Adrenal gland (tissue), 12 donors: ENCODE results near the gene ATXN7L2. TPM values are rescaled to one million over a fixed set of nuclear protein-coding genes. Genes with fewer than 3 reads are reported as not detected.
A peak's percentile ranks its signal among the peaks of the same experiment; 100 is the strongest.

Experiments used
- DNase-seq, 7 donors: peaks; one replicate each; pipeline ENCODE4 v3.0.0-alpha.2; 2019 to 2020
- H3K27ac ChIP-seq, 5 donors: fragments of 200-600 bp; sonication (generic) in 4 of 5; 1 replicate in 3 of 5; 2 replicates in 2 of 5; pipeline versions ENCODE4 v1.5.1 to v1.8.0; 2016 to 2020; ENCODE audit warnings: mild to moderate bottlenecking in 1 of 5
- H3K27me3 ChIP-seq: fragments of 200-600 bp; 2 replicates; pipeline ENCODE4 v1.8.0; 2021
- H3K36me3 ChIP-seq, 2 donors: fragments of 200-600 bp; replicated peaks in 1 of 2; 1 replicate in 1 of 2; 2 replicates in 1 of 2; pipeline versions ENCODE4 v1.5.1 to v1.8.0; 2018 to 2022
- H3K4me1 ChIP-seq, 2 donors: fragments of 200-600 bp; replicated peaks in 1 of 2; 1 replicate in 1 of 2; 2 replicates in 1 of 2; pipeline versions ENCODE4 v1.5.1 to v1.8.0; 2018 to 2021
- H3K4me3 ChIP-seq, 4 donors: fragments of 200-600 bp; sonication (generic) in 3 of 4; one replicate each; pipeline ENCODE4 v1.5.1; 2016 to 2018
- H3K9me3 ChIP-seq, 3 donors: fragments of 200-600 bp; sonication (generic) in 1 of 3; replicated peaks in 1 of 3; 1 replicate in 2 of 3; 2 replicates in 1 of 3; pipeline versions ENCODE4 v1.5.1 to v1.8.0; 2016 to 2021
- CTCF ChIP-seq, 6 experiments: fragments of 450-650 bp in 4 of 6; fragments of 200-600 bp in 2 of 6; sonication (generic) in 1 of 6; IDR thresholded peaks; 1 replicate in 5 of 6; 2 replicates in 1 of 6; pipeline versions ENCODE4 v1.5.1 to v1.8.0; 2016 to 2021; ENCODE audit warnings: antibody characterized with exemption in 6 of 6, mild to moderate bottlenecking in 2 of 6, moderate library complexity in 1 of 6
- POLR2A ChIP-seq, 2 donors: fragments of 450-650 bp; IDR thresholded peaks; one replicate each; pipeline ENCODE4 v1.6.1; 2017; ENCODE audit warnings: antibody characterized with exemption in 2 of 2, mild to moderate bottlenecking in 2 of 2, moderate library complexity in 1 of 2
- WGBS, 4 donors: extraction: QIAGEN DNeasy Blood & Tissue Kit in 2 of 4; methylation state at CpG; one replicate each; pipeline versions ENCODE4 v1.1.5 to v1.1.7; 2013 to 2017; 5-methylcytosine and 5-hydroxymethylcytosine counted together
- intact Hi-C, 2 donors: fragments of 100-400 bp; cut with DNase I; formaldehyde crosslinking; loops; one replicate each; pipeline versions ENCODE4 v1.14.1 to v1.15.0; 2022 to 2023
- polyA plus RNA-seq, 3 donors: library from polyadenylated mRNA; stranded (reverse); fragments of 200-250 nt in 2 of 3; fragments of 350-450 nt in 1 of 3; fragmentation: Illumina TruSeq in 1 of 3; extraction: RNeasy Lipid Tissue Mini Kit (QIAGEN cat#74804) in 1 of 3; gene quantifications; one replicate each; pipeline ENCODE4 v1.2.3, GENCODE V29; 2013 to 2014
- total RNA-seq, 9 donors: library from RNA; depleted of rRNA in 4 of 9; stranded (reverse); fragments of >200 nt in 4 of 9; fragments of 120-200 nt in 1 of 9; fragmentation: NEBNext Ultra II Directional in 1 of 9; extraction: Animal tissue kit (Norgen Biotek cat#: 25700) in 1 of 9; gene quantifications; one replicate each; pipeline versions ENCODE4 v1.1.0 to v1.2.4, GENCODE V29; 2013 to 2023
- donor health status: healthy with polysubstance abuse.
- donor health status: Bipolar disorder and iron deficiency.
- donor health status: DM: yes; HTN: yes; CAD: no.
- donor health status: DM: no; HTN: no; CAD: no.
- donor health status: DM: no; HTN: no; CAD: no.
- donor health status: DM: yes; HTN: yes; CAD: no.

ATXN7L2 gene
- total and polyA plus RNA-seq, 12 donors = 3.1 to 109 (median 10.2) TPM

DNA sequence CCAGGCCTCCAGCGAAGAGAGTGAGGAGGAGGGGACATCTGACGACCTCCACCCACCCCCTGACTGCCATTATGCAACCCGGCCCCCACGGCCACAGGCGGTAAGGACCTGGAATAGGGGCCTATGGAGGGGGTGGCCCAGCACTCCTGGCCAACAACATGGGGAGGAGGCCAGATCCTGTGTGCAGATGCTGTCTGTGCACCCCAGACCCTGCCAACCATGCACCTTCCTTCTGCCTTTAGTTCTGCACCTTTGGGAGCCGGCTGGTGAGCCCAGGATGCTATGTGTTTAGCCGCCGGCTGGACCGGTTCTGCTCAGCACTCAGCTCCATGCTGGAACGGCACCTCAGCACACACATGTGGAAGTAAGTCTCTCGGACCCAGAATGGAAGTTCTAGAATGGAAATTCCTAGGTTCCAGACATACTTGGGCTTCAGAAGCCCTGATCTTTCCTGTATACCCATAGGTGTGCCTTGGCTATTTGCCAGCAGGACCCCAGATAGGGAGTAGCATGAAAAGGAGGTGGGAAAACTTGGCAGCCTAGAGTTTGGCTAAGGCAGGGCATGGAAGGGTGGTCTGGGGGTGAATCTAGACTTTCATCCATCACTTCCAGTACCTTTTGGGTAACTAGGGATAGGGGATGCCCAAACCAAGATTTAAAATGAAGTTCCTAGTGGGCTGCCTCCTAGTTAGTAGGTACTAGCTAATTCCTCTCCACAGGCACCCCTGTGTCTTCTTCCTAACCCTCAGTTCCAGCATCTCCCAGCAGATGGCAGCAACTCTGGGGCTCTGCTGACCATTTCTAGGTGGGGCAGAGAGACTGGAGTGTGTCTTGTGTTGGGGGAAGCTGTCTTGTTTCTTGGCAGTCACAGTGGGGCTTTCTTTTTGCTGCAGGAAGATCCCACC is 6.6 kb downstream of the ATXN7L2 start:
- Histone ChIP-seq H3K36me3 (peaks cover 0 to 3% of the 10 kb centered on the region in 2 donors), H3K27ac (peak overlapping the region in 3 of 5 donors; percentile 24 to 88 (median 76)), H3K4me3 (no peak overlapping the region), H3K9me3 (no peaks in the 10 kb centered on the region), H3K27me3 (no peaks in the 10 kb centered on the region), H3K4me1 (peaks cover 18 to 44% of the 10 kb centered on the region in 2 donors)
- TF ChIP-seq POLR2A (IDR thresholded peaks at IDR 0.05) (no peak), CTCF (IDR thresholded peaks at IDR 0.05) (peak; percentile 67 to 82 (median 80))
- WGBS, 4 donors = 79 to 89% (median 82%) methylated on average over 3 to 11 of the region's 11 CpGs
- intact Hi-C loops = no loop called here
- peak; percentile 75 to 88 (median 76) for DNase-seq

DNA sequence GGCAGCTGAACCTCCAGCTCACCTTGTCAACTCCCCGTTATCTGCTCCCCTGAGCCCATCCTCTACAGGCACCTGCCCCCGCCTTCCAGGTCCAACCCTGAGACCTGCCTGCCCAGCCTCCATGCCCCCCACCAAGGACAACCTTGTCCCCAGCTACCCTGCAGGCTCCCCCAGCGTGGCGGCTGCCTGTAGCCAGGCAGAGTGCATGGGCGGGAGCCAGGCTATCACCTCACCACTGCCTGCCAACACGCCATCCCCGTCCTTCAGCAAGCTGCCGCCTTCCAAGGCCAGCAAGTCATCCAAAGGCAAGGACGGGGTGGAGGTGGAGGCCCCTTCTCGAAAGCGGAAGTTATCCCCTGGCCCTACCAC is 7.2 kb downstream of the ATXN7L2 start:
- TF ChIP-seq CTCF (IDR thresholded peaks at IDR 0.05) (peak in 2 of 6 experiments; percentile 10 to 19), POLR2A (IDR thresholded peaks at IDR 0.05) (no peak)
- no peaks in the 10 kb centered on the region for H3K9me3 ChIP-seq
- H3K27me3 ChIP-seq = no peaks in the 10 kb centered on the region
- H3K36me3 ChIP-seq = peaks cover 0 to 8% of the 10 kb centered on the region in 2 donors
- intact Hi-C loops = no loop called here
- H3K4me1 ChIP-seq = peaks cover 18 to 45% of the 10 kb centered on the region in 2 donors
- 38 to 55% (median 49%) methylated on average over 1 to 11 of the region's 11 CpGs for whole genome bisulfite sequencing, 4 donors
- H3K4me3 ChIP-seq = no peak overlapping the region
- DNase-seq = peak in 6 of 7 donors; percentile 67 to 82 (median 75)
- peak overlapping the region in 3 of 5 donors; percentile 24 to 88 (median 76) for H3K27ac ChIP-seq

- Histone ChIP-seq H3K36me3 (peaks cover 0 to 13% of the 10 kb centered on the region in 2 donors), H3K4me1 (peaks cover 18 to 45% of the 10 kb centered on the region in 2 donors), H3K4me3 (no peak overlapping the region), H3K27me3 (no peaks in the 10 kb centered on the region), H3K27ac (peak overlapping the region in 4 of 5 donors; percentile 17 to 88 (median 50)), H3K9me3 (no peaks in the 10 kb centered on the region)
- DNase-seq = peak in 5 of 7 donors; percentile 41 to 54 (median 53)
- intact Hi-C loops = no loop called here
- 41 to 71% (median 52%) methylated on average over 4 to 8 of the region's 8 CpGs for WGBS, 4 donors
- TF ChIP-seq CTCF (IDR thresholded peaks at IDR 0.05) (no peak), POLR2A (IDR thresholded peaks at IDR 0.05) (no peak)
These were observed 7.7 kb downstream of the ATXN7L2 start for GRCh38 chr1:109491372-109491771.

GRCh38 chr1:109492779-109493178 is 9.1 kb downstream of the ATXN7L2 start:
- intact Hi-C loops = loop anchor here in 1 of 2 donors (1.0 kb wide), 1 partner anchor 40 kb away; no protein-coding TSS in a partner anchor
- Histone ChIP-seq H3K9me3 (no peaks in the 10 kb centered on the region), H3K36me3 (peaks cover 0 to 23% of the 10 kb centered on the region in 2 donors), H3K4me3 (no peak overlapping the region), H3K27ac (no peak overlapping the region), H3K27me3 (no peaks in the 10 kb centered on the region), H3K4me1 (peaks cover 18 to 45% of the 10 kb centered on the region in 2 donors)
- WGBS, 4 donors = 72 to 95% (median 78%) methylated on average over 4 of the region's 4 CpGs
- DNase-seq = no peak
- TF ChIP-seq POLR2A (IDR thresholded peaks at IDR 0.05) = no peak
- no peak for TF ChIP-seq CTCF (IDR thresholded peaks at IDR 0.05)
